Measurements from ENCODE around the gene KRT34. TPM values are rescaled to one million over a fixed set of nuclear protein-coding genes. Genes with fewer than 3 reads are reported as not detected.

KRT34 gene
- polyA plus RNA-seq, 1 of the 3 experiments (the other 2 are of a cell fraction): 0.08 TPM

DNA sequence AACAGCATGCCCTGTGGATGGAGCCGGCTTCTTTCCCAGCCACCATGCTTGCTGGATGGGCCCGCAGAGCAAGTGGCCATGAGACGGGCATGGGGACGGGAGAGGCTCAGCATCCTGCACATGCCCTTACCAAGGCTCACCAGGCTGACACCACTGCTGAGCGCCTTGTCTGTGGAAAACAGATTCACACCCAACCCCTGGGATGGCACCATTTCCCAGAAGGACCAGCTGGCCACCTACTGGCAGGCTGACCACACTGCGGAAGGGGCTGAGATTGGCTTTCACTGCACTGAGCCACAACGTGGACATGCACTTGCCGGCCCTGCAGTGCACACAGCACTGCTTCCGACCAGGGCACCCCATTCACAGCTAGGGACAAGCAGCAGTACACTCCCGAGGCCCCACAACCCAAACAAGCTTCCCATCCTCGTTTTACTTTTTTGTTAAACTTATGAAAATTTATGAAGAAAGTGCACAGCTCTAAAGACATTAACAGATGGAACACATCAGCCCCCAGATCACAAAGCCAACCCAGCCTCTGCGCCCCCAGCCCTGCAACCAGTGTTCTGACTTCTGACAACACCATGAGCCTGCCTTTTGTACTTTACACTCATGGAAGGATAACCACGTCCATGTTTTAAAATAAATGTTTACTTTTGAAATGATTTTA is 52.7 kb downstream of the KRT34 start:
- Histone ChIP-seq H4K20me1 (ENCODE audit: insufficient read depth) (no peaks in the 10 kb centered on the region), H3K9me3 (no peaks in the 10 kb centered on the region), H3K9ac (no peak overlapping the region), H3K27ac (ENCODE audit: low read depth in 2 of 2, low read length in 1 of 2) (no peak overlapping the region), H3K79me2 (ENCODE audit: insufficient read depth) (no peaks in the 10 kb centered on the region), H2AFZ (ENCODE audit: low read depth) (no peak overlapping the region), H3K4me3 (ENCODE audit: low read depth in 2 of 2, low read length in 1 of 2) (no peak overlapping the region), H3K27me3 (ENCODE audit: insufficient read depth) (no peaks in the 10 kb centered on the region), H3K4me1 (ENCODE audit: control insufficient read depth in 1 of 2, insufficient read depth in 2 of 2, low read depth in 1 of 2, low read length in 1 of 2) (no peaks in the 10 kb centered on the region), H3K4me2 (no peak overlapping the region), H3K9me2 (no peaks in the 10 kb centered on the region), H3K36me3 (replicated peaks in 1 of 2; ENCODE audit: control insufficient read depth in 1 of 2, insufficient read depth in 2 of 2, low read length in 1 of 2) (no peaks in the 10 kb centered on the region), H3F3A (replicated peaks; ENCODE audit: insufficient read depth) (no peaks in the 10 kb centered on the region)
- TF ChIP-seq, protein P1, sequence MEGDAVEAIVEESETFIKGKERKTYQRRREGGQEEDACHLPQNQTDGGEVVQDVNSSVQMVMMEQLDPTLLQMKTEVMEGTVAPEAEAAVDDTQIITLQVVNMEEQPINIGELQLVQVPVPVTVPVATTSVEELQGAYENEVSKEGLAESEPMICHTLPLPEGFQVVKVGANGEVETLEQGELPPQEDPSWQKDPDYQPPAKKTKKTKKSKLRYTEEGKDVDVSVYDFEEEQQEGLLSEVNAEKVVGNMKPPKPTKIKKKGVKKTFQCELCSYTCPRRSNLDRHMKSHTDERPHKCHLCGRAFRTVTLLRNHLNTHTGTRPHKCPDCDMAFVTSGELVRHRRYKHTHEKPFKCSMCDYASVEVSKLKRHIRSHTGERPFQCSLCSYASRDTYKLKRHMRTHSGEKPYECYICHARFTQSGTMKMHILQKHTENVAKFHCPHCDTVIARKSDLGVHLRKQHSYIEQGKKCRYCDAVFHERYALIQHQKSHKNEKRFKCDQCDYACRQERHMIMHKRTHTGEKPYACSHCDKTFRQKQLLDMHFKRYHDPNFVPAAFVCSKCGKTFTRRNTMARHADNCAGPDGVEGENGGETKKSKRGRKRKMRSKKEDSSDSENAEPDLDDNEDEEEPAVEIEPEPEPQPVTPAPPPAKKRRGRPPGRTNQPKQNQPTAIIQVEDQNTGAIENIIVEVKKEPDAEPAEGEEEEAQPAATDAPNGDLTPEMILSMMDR (IDR thresholded peaks at IDR 0.05): peak; percentile 70
- no peak for TF ChIP-seq NRF1 (IDR thresholded peaks at IDR 0.05; ENCODE audit: low read depth, low read length)
- TF ChIP-seq POLR2AphosphoS5 (IDR thresholded peaks at IDR 0.05; ENCODE audit: low read depth, low read length): no peak
- peak; percentile 64 for TF ChIP-seq SMC3 (IDR thresholded peaks at IDR 0.05; ENCODE audit: low read depth, low read length)
- TF ChIP-seq TAF1 (IDR thresholded peaks at IDR 0.05; ENCODE audit: borderline replicate concordance, low read depth, low read length): no peak
- peak; percentile 65 for TF ChIP-seq RAD21 (IDR thresholded peaks at IDR 0.05; ENCODE audit: low read length)
- ChIA-PET CTCF (interaction anchor here (0.7 to 2.9 kb wide), 17 partner anchors 8 to 366 kb away, joined by 3 to 28 read pairs (median 4); partner anchors contain the start of genes KRT33B and KRTAP16-1), POLR2A (no interaction called here)
- DNase-seq: peak; percentile 70
- 15% methylated on average over 7 of the region's 13 CpGs for WGBS (ENCODE audit: low lambda C conversion rate)

DNA sequence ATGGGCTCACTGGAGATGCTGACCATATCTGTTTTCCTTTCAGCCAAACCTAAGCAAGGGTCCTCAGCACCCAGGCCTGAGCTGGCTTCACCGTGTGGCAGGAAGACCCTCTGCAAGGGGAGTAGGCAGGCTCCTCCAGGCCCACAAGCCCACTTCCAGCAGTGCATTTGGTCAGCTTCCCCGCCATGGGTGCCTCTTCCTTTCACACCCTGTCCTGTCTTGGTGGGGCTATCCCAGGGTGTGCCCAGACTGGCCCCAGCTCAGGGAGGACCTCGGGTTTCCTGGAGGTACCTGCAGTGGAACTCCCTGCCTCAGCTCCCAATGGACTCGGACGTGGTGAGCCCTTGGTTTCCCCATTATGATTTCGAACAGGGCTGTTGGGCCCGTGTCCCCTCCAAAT is 53.9 kb downstream of the KRT34 start:
- Histone ChIP-seq H3K27me3 (ENCODE audit: insufficient read depth) (no peaks in the 10 kb centered on the region), H3K9me2 (no peaks in the 10 kb centered on the region), H3K4me2 (no peak overlapping the region), H4K20me1 (ENCODE audit: insufficient read depth) (no peaks in the 10 kb centered on the region), H3K4me1 (ENCODE audit: control insufficient read depth in 1 of 2, insufficient read depth in 2 of 2, low read depth in 1 of 2, low read length in 1 of 2) (no peaks in the 10 kb centered on the region), H3K9me3 (no peaks in the 10 kb centered on the region), H3K36me3 (replicated peaks in 1 of 2; ENCODE audit: control insufficient read depth in 1 of 2, insufficient read depth in 2 of 2, low read length in 1 of 2) (no peaks in the 10 kb centered on the region), H3K79me2 (ENCODE audit: insufficient read depth) (no peaks in the 10 kb centered on the region), H3K27ac (ENCODE audit: low read depth in 2 of 2, low read length in 1 of 2) (no peak overlapping the region), H3F3A (replicated peaks; ENCODE audit: insufficient read depth) (no peaks in the 10 kb centered on the region), H3K4me3 (ENCODE audit: low read depth in 2 of 2, low read length in 1 of 2) (no peak overlapping the region), H2AFZ (ENCODE audit: low read depth) (no peak overlapping the region), H3K9ac (no peak overlapping the region)
- ChIA-PET POLR2A (no interaction called here), CTCF (interaction anchor here (0.8 to 2.9 kb wide), 5 partner anchors 221 to 365 kb away, joined by 3 to 28 read pairs (median 4); no protein-coding TSS in a partner anchor)
- TF ChIP-seq RXRA (IDR thresholded peaks at IDR 0.05; ENCODE audit: borderline replicate concordance, low read depth) (no peak), TAF1 (IDR thresholded peaks at IDR 0.05; ENCODE audit: borderline replicate concordance, low read depth, low read length) (no peak), NFIC (IDR thresholded peaks at IDR 0.05; ENCODE audit: borderline replicate concordance) (no peak), MEF2A (IDR thresholded peaks at IDR 0.05; ENCODE audit: borderline replicate concordance, low read depth) (no peak), JUND (IDR thresholded peaks at IDR 0.05) (no peak), GABPA (IDR thresholded peaks at IDR 0.05; ENCODE audit: low read depth) (no peak), POLR2AphosphoS5 (IDR thresholded peaks at IDR 0.05; ENCODE audit: low read depth, low read length) (no peak)
- TF ChIP-seq, protein P2, sequence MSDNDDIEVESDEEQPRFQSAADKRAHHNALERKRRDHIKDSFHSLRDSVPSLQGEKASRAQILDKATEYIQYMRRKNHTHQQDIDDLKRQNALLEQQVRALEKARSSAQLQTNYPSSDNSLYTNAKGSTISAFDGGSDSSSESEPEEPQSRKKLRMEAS (IDR thresholded peaks at IDR 0.05; ENCODE audit: low read depth): no peak
- TF ChIP-seq, protein P3, sequence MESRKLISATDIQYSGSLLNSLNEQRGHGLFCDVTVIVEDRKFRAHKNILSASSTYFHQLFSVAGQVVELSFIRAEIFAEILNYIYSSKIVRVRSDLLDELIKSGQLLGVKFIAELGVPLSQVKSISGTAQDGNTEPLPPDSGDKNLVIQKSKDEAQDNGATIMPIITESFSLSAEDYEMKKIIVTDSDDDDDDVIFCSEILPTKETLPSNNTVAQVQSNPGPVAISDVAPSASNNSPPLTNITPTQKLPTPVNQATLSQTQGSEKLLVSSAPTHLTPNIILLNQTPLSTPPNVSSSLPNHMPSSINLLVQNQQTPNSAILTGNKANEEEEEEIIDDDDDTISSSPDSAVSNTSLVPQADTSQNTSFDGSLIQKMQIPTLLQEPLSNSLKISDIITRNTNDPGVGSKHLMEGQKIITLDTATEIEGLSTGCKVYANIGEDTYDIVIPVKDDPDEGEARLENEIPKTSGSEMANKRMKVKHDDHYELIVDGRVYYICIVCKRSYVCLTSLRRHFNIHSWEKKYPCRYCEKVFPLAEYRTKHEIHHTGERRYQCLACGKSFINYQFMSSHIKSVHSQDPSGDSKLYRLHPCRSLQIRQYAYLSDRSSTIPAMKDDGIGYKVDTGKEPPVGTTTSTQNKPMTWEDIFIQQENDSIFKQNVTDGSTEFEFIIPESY (IDR thresholded peaks at IDR 0.05; ENCODE audit: borderline replicate concordance, low read depth): no peak
- TF ChIP-seq, protein P4, sequence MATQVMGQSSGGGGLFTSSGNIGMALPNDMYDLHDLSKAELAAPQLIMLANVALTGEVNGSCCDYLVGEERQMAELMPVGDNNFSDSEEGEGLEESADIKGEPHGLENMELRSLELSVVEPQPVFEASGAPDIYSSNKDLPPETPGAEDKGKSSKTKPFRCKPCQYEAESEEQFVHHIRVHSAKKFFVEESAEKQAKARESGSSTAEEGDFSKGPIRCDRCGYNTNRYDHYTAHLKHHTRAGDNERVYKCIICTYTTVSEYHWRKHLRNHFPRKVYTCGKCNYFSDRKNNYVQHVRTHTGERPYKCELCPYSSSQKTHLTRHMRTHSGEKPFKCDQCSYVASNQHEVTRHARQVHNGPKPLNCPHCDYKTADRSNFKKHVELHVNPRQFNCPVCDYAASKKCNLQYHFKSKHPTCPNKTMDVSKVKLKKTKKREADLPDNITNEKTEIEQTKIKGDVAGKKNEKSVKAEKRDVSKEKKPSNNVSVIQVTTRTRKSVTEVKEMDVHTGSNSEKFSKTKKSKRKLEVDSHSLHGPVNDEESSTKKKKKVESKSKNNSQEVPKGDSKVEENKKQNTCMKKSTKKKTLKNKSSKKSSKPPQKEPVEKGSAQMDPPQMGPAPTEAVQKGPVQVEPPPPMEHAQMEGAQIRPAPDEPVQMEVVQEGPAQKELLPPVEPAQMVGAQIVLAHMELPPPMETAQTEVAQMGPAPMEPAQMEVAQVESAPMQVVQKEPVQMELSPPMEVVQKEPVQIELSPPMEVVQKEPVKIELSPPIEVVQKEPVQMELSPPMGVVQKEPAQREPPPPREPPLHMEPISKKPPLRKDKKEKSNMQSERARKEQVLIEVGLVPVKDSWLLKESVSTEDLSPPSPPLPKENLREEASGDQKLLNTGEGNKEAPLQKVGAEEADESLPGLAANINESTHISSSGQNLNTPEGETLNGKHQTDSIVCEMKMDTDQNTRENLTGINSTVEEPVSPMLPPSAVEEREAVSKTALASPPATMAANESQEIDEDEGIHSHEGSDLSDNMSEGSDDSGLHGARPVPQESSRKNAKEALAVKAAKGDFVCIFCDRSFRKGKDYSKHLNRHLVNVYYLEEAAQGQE (IDR thresholded peaks at IDR 0.05; ENCODE audit: low read depth, low read length): no peak
- 80% methylated on average over 1 of the region's 7 CpGs for WGBS (ENCODE audit: low lambda C conversion rate)
- no peak for DNase-seq
